Thyroid gland (tissue), 4 donors: ENCODE measurements around the gene TLCD1.

ENCODE experiments used
- POLR2A ChIP-seq, 2 donors: fragments of 450-650 bp; IDR thresholded peaks; one replicate each; pipeline ENCODE4 v1.6.1; 2017; ENCODE audit warnings: antibody characterized with exemption in 2 of 2, mild to moderate bottlenecking in 2 of 2, moderate library complexity in 1 of 2
- TF ChIP-seq, protein P1 (sequence below), 6 experiments: fragments of 200-600 bp in 3 of 6; fragments of 450-650 bp in 3 of 6; sonication (generic) in 3 of 6; IDR thresholded peaks; one replicate each; pipeline ENCODE4 v1.5.1; 2016 to 2019; ENCODE audit warnings: antibody characterized with exemption in 6 of 6, mild to moderate bottlenecking in 2 of 6, inconsistent platforms in 1 of 6, moderate library complexity in 1 of 6

DNA sequence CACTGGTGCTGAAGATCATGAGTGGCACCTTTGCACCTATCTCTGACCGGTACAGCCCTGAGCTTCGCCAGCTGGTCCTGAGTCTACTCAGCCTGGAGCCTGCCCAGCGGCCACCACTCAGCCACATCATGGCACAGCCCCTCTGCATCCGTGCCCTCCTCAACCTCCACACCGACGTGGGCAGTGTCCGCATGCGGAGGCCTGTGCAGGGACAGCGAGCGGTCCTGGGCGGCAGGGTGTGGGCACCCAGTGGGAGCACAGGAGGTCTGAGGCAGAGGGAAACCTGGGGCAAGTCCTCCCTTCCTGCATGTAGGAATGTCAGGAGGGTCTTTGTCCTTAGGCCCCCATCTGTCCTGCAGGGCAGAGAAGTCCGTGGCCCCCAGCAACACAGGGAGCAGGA is 11.3 kb upstream of the TLCD1 start:
- TF ChIP-seq, protein P1, sequence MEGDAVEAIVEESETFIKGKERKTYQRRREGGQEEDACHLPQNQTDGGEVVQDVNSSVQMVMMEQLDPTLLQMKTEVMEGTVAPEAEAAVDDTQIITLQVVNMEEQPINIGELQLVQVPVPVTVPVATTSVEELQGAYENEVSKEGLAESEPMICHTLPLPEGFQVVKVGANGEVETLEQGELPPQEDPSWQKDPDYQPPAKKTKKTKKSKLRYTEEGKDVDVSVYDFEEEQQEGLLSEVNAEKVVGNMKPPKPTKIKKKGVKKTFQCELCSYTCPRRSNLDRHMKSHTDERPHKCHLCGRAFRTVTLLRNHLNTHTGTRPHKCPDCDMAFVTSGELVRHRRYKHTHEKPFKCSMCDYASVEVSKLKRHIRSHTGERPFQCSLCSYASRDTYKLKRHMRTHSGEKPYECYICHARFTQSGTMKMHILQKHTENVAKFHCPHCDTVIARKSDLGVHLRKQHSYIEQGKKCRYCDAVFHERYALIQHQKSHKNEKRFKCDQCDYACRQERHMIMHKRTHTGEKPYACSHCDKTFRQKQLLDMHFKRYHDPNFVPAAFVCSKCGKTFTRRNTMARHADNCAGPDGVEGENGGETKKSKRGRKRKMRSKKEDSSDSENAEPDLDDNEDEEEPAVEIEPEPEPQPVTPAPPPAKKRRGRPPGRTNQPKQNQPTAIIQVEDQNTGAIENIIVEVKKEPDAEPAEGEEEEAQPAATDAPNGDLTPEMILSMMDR (IDR thresholded peaks at IDR 0.05) = no peak
- no peak for TF ChIP-seq POLR2A (IDR thresholded peaks at IDR 0.05)
